Measurements from ENCODE around the gene CNPY1.

Gene CNPY1

DNA sequence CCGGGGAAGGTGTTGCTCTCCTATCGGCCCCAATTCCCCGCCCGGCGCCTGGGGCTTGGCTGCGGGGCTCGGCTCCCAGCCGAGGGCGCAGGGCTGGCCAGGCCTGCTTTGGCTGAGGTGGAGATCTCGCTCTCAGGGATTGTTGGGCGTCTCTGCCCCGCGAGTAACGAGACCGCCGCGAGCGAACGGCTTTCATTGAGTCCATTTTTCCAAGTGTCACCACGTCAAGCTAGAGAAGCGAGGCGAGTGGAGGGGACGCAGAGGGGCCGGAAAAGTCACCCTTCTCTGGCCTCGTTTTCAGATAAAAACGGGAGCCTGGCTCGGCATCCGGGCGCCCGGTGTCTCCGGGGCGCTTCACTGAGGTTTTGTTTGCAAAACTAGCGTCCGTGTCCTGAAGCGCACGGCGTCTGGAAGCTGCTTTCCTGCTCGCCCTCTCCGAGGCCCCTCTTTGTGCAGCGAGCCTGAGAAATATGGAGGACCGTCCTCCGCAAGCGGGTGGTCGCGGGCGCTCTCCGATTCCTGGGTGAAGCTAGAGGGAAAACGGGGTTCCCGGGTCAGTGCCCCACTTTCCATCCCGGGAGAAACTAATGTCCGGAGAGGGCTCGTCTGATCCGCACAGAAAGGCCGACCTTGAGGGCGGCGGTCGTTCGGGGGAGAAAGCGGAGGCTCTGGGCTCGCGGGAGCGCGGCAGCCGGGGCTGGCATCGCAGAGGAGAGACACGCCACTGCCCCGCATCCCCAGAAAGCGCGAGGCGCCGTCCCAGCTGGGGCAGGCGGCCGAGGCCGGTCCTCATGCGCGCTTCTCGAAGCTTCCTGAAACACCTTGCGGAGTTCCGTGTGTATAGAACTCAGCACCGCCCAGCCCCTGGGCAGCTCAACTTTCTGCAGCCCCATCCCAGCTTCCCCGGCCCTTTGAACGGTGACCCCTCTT, 91.9 kb downstream of the CNPY1 start:
- no peak for DNase-seq (ENCODE audit: low read depth)

DNA sequence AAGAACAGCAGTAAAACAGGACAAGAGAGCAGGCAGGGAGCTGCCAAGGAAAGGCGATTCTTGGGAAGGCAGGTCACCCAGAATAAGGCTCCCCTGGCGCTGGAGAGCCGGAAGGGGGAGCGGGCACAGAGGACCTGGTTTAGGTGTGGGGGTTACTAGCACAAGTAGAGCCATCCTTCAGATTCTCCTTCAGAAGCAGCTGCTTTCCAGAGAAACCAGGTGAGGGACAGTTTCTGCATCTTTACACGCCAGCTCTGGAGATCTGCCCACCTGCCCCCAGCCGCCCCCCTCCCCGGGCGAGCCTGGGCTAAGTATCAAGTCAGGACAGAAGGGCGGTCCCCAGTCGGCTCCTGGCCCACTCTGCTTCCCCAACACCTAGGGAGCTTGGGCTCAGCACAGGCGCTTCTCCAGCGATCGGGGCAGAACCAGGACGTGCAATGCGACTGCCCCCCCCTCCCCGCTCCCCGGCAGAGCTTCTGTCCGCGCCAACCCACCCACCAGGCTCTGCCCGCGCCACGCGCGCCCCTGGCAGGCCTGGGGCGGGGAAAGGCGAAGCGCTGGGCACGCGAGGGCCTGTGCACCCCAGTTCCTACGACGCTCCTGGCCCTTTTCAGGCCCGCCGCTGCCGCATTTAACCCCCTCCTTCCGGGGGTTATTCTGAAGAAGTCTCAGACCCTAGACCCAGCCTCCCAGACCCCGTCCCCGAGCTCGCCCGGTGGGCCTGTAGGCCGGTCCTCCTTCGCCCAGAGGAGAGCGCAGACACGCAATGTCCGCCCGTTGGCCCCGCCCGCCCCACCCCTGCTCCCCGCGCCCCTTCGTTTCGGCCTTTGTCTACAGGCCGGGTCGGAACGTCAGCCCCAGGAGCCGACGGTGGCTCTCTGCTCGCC, 92.8 kb downstream of the CNPY1 start:
- no peak for DNase-seq (ENCODE audit: low read depth)

DNA sequence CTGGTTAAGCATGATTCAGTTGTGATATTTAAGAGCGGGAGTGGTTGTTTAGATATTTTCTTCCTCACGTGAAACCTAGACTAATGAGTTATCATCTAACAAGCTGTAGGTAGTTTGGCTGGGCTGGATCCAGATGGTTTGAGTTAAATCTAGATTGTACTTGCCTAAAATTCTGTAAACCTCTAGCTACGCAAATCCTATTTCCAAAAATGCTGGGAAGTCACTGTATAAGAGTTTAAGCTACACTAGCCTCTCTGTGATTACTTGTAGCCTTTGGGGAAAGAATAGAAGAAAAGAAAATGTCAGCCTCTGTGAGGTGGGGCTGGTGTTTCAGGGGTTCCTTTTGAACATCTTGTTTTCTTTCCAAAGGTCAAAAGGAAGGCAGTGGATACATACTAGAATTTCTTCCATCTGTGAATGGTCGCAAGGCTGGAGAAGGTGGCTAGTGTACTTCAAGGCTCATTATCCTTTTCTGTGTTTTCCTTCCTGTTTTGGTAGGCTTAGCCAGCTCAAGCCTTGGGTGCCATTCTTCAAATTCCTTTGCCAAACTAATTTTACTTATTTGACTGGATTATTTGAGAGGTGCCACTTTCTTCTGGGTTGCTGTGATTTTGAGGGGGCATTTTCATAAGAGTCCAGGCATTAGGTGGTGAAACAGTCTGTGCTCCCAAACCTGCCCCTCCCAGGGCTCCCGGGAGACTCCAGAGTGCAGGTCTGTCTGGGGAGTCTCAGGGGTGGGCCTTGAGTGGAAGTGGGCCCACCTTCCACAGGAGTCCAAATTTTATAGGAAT, 93.7 kb downstream of the CNPY1 start:
- no peak for DNase-seq (ENCODE audit: low read depth)

DNA sequence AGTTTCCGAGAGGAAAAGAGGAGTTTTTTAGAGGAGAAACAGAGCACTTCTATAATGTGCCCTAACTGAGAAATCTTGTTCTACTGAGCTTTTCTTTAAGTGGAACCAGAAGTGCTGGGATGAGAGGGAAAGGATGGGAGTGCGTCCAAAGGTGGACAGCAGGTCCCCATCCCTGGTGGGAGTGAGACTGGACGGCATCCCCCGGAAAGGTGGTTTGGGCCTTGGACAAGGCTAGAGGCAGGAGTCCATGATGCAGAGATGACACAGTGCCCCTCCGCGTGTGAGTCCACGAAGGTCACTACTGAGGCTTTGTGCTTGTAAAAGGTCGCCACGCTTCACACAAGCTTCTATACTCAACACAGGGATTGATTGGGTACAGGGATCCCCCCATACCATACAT, 94.5 kb downstream of the CNPY1 start:
- no peak for DNase-seq (ENCODE audit: low read depth)

All from ELR (cell line).